ENCODE results near the gene RANBP17. TPM values are rescaled to one million over a fixed set of nuclear protein-coding genes. Genes with fewer than 3 reads are reported as not detected.
A peak's percentile ranks its signal among the peaks of the same experiment; 100 is the strongest.

Gene RANBP17
- total and polyA plus RNA-seq, 12 donors, result 0.55 to 12.9 (median 5.9) TPM

DNA sequence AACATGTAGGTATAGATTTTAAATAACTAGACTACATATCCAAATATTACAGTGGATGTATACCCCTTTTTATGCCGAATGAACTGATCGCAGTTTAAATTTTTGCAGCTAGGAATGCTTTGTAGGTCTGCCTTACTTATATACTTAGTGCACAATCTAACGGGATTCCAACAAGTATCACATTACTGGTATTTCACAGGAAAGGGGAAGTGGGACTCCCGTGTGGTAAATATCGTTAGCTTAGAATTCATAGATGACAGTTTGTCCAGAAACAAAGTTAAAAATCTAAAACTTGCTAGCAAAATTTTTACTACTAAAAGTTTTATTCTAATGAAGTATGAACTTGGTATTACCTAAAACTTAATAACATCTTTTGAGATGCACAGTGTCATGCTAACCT lies 253.7 kb downstream of the RANBP17 start:
- DNase-seq (no peak), ATAC-seq (no peak)
- WGBS, 2 donors, result 88 to 91% methylated on average over 5 of the region's 5 CpGs
- intact Hi-C loops (cut with DNase I), result no loop called here
- H3K4me1 ChIP-seq, result no peaks in the 10 kb centered on the region
- no peak overlapping the region for H3K27ac ChIP-seq
- peaks cover 0 to 18% (median 0%) of the 10 kb centered on the region in 11 donors for H3K9me3 ChIP-seq
- TF ChIP-seq, protein P1, sequence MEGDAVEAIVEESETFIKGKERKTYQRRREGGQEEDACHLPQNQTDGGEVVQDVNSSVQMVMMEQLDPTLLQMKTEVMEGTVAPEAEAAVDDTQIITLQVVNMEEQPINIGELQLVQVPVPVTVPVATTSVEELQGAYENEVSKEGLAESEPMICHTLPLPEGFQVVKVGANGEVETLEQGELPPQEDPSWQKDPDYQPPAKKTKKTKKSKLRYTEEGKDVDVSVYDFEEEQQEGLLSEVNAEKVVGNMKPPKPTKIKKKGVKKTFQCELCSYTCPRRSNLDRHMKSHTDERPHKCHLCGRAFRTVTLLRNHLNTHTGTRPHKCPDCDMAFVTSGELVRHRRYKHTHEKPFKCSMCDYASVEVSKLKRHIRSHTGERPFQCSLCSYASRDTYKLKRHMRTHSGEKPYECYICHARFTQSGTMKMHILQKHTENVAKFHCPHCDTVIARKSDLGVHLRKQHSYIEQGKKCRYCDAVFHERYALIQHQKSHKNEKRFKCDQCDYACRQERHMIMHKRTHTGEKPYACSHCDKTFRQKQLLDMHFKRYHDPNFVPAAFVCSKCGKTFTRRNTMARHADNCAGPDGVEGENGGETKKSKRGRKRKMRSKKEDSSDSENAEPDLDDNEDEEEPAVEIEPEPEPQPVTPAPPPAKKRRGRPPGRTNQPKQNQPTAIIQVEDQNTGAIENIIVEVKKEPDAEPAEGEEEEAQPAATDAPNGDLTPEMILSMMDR (IDR thresholded peaks at IDR 0.05), result no peak
- no peak overlapping the region for H3K4me3 ChIP-seq
- no peaks in the 10 kb centered on the region for H3K36me3 ChIP-seq
- no peaks in the 10 kb centered on the region for H3K27me3 ChIP-seq

DNA sequence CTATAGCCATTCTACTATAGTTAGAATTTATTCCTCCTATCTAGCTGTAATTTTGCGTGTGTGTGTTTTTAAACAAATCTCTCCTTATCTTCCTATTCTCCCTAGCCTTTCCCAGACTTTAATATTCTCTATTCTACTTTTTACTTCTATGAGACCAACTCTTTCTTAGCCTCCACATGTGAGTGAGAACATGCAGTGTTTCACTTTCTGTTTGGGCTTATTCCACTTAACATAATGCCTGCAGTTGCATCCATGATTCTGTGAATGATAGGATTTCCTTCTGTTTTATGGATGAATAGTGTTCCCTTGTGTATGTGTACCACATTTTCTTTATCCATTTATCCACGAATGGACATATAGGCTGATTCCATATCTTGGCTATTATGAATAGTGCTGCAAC lies 254.9 kb downstream of the RANBP17 start:
- intact Hi-C loops (cut with DNase I), result no loop called here
- 92 to 95% methylated on average over 2 of the region's 2 CpGs for WGBS, 2 donors
- ATAC-seq, result no peak
- Histone ChIP-seq H3K9me3 (peaks cover 0 to 18% (median 0%) of the 10 kb centered on the region in 11 donors), H3K4me3 (no peak overlapping the region), H3K27me3 (no peaks in the 10 kb centered on the region), H3K27ac (no peak overlapping the region), H3K4me1 (no peaks in the 10 kb centered on the region), H3K36me3 (no peaks in the 10 kb centered on the region)
- TF ChIP-seq, protein P1 (IDR thresholded peaks at IDR 0.05), result no peak
- DNase-seq, result no peak

DNA sequence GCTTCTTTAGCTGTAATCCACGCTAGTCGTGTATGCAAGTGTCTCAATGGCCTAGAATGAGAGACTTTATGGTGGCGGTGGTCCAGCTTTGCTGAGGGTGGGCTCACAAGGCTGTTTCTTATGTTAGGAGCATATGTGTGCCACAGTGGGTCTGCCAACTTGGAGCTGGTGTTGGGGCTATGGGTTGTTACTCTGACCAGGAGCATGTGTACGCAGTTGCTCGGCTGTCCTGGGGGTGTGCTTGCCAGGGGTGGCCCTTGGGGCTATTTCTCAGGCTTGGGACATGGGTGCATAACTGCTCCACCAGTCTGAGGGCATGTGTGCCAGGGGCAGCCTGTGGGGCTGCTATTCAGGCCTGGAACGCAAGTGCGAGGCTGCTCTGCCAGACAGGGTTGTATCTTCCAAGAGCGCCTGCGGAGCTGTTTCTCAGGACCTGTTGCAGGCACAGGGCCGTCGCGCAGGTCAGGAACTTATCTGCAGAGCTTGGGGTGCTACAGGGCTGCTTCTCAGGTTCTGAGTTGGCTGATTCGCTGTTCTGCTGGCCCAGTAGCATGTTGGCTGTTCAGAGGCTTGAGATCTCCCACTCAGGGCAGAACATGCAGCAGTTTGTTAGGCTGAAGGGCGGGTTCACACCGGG lies 259.3 kb downstream of the RANBP17 start:
- no peak overlapping the region for H3K4me3 ChIP-seq
- H3K36me3 ChIP-seq, result no peaks in the 10 kb centered on the region
- no peak overlapping the region for H3K27ac ChIP-seq
- peaks cover 0 to 18% (median 0%) of the 10 kb centered on the region in 11 donors for H3K9me3 ChIP-seq
- TF ChIP-seq, protein P1 (IDR thresholded peaks at IDR 0.05), result no peak
- 89 to 90% methylated on average over 15 of the region's 15 CpGs for WGBS, 2 donors
- DNase-seq (no peak), ATAC-seq (no peak)
- intact Hi-C loops (cut with DNase I), result no loop called here
- H3K4me1 ChIP-seq, result no peaks in the 10 kb centered on the region
- no peaks in the 10 kb centered on the region for H3K27me3 ChIP-seq

DNA sequence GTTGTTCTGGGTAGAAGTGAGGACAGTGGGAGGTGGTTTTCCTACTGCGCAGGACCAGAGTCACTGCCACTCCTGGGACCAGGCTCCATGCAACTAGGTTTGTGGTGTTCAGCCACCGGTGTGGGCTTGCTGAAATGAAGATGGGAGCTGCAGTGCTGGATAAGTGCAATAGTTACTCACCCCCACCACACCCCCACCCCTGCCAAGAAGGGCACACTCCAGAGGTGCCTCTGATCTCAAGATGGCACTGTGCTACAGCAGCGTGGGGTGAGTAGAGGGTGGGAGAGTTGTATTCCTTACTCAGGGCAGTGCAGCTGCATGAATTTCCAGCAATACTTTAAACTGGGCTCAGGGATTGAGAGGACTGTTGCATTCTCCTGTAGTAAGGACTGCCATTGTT lies 259.8 kb downstream of the RANBP17 start:
- Histone ChIP-seq H3K4me1 (no peaks in the 10 kb centered on the region), H3K4me3 (no peak overlapping the region), H3K36me3 (no peaks in the 10 kb centered on the region), H3K27ac (no peak overlapping the region), H3K27me3 (no peaks in the 10 kb centered on the region), H3K9me3 (peaks cover 0 to 18% (median 0%) of the 10 kb centered on the region in 11 donors)
- TF ChIP-seq, protein P1 (IDR thresholded peaks at IDR 0.05), result no peak
- ATAC-seq, result peak in 1 of 8 donors; percentile 53
- WGBS, 2 donors, result 96 to 99% methylated on average over 3 of the region's 3 CpGs
- intact Hi-C loops (cut with DNase I), result no loop called here
- DNase-seq, result no peak
